Neural cell (in vitro differentiated cells): ENCODE results near the gene PDE4D. TPM values are rescaled to one million over a fixed set of nuclear protein-coding genes. Genes with fewer than 3 reads are reported as not detected.

ENCODE experiments used
- H2AFZ ChIP-seq: fragments of 200-600, 300-800 bp; sonication (generic), shearing (Covaris generic); 2 replicates; pipeline ENCODE4 v1.6.0; 2014; ENCODE audit warnings: low read depth, mild to moderate bottlenecking, antibody characterized with exemption, low read length, moderate library complexity
- H3F3A ChIP-seq: fragments of 200-600 bp; shearing (Covaris generic); 2 replicates; pipeline ENCODE4 v1.6.1; 2016; ENCODE audit warnings: mild to moderate bottlenecking, moderate library complexity, mixed read lengths, antibody characterized with exemption, low read length; ENCODE audit not compliant: insufficient read depth, poor library complexity, severe bottlenecking
- H3K27ac ChIP-seq: fragments of 200-600, 300-800 bp; sonication (generic), shearing (Covaris generic); 2 replicates; pipeline ENCODE4 v1.5.1; 2014; ENCODE audit warnings: mild to moderate bottlenecking, low read length, moderate library complexity
- H3K27me3 ChIP-seq: fragments of 300-800, 200-600 bp; sonication (generic), shearing (Covaris generic); 2 replicates; pipeline ENCODE4 v1.6.0; 2014; ENCODE audit warnings: mild to moderate bottlenecking, low read depth, low read length, moderate library complexity; ENCODE audit not compliant: insufficient read depth
- H3K36me3 ChIP-seq: fragments of 300-800, 200-600 bp; sonication (generic), shearing (Covaris generic); 2 replicates; pipeline ENCODE4 v1.5.1; 2014; ENCODE audit warnings: mild to moderate bottlenecking, antibody characterized with exemption, low read length, moderate library complexity; ENCODE audit not compliant: insufficient read depth
- H3K4me2 ChIP-seq: fragments of 300-800, 200-600 bp; sonication (generic), shearing (Covaris generic); 2 replicates; pipeline ENCODE4 v1.6.0; 2014; ENCODE audit warnings: mild to moderate bottlenecking, low read length
- H3K4me3 ChIP-seq: fragments of 300-800, 200-600 bp; sonication (generic), shearing (Covaris generic); 2 replicates; pipeline ENCODE4 v1.5.1; 2014; ENCODE audit warnings: mild to moderate bottlenecking, low read length, moderate library complexity
- H3K79me2 ChIP-seq: fragments of 200-600 bp; shearing (Covaris generic); replicated peaks from 2 replicates; pipeline ENCODE4 v1.6.0; 2014; ENCODE audit warnings: mild to moderate bottlenecking, low read length, moderate library complexity; ENCODE audit not compliant: insufficient read depth
- H3K9ac ChIP-seq: fragments of 300-800, 200-600 bp; sonication (generic), shearing (Covaris generic); 2 replicates; pipeline ENCODE4 v1.6.1; 2016; ENCODE audit warnings: mild to moderate bottlenecking, low read length, mixed read lengths
- H3K9me2 ChIP-seq: fragments of 200-600 bp; shearing (Covaris generic); 2 replicates; pipeline ENCODE4 v1.6.1; 2016; ENCODE audit warnings: mild to moderate bottlenecking, low read length, mixed read lengths; ENCODE audit not compliant: insufficient read depth
- H3K9me3 ChIP-seq: fragments of 200-600, 300-800 bp; sonication (generic), shearing (Covaris generic); 2 replicates; pipeline ENCODE4 v1.6.1; 2016; ENCODE audit warnings: mild to moderate bottlenecking, mixed run types, low read length, moderate library complexity, mixed read lengths
- H4K20me1 ChIP-seq: fragments of 200-600 bp; shearing (Covaris generic); 2 replicates; pipeline ENCODE4 v1.6.1; 2016; ENCODE audit warnings: mild to moderate bottlenecking, mixed run types; ENCODE audit not compliant: insufficient read depth
- EP300 ChIP-seq: fragments of 450-650 bp; conservative IDR thresholded peaks from 2 replicates; pipeline ENCODE4 v1.6.1; 2014; ENCODE audit warnings: antibody characterized with exemption, mild to moderate bottlenecking, moderate library complexity; ENCODE audit not compliant: poor library complexity, severe bottlenecking
- EZH2 ChIP-seq: fragments of 200-600, 300-800 bp; shearing (Covaris generic), sonication (generic); IDR thresholded peaks from 2 replicates; pipeline ENCODE4 v1.6.1; 2014; ENCODE audit warnings: antibody characterized with exemption, low read length, borderline replicate concordance, mild to moderate bottlenecking; ENCODE audit not compliant: insufficient read depth, poor library complexity, severe bottlenecking
- MXI1 ChIP-seq: fragments of 450-650 bp; conservative IDR thresholded peaks from 2 replicates; pipeline ENCODE4 v1.6.1; 2014; ENCODE audit warnings: antibody characterized with exemption, mild to moderate bottlenecking; ENCODE audit not compliant: poor library complexity, severe bottlenecking
- POLR2AphosphoS5 ChIP-seq: IDR thresholded peaks from 2 replicates; pipeline ENCODE4 v1.6.1; 2012
- RAD21 ChIP-seq: fragments of 450-650 bp; conservative IDR thresholded peaks from 2 replicates; pipeline ENCODE4 v1.6.1; 2014; ENCODE audit warnings: antibody characterized with exemption, mild to moderate bottlenecking, moderate library complexity
- SMC3 ChIP-seq: fragments of 450-650 bp; conservative IDR thresholded peaks from 2 replicates; pipeline ENCODE4 v1.6.1; 2014; ENCODE audit warnings: antibody characterized with exemption, mild to moderate bottlenecking, moderate library complexity; ENCODE audit not compliant: poor library complexity
- TAF1 ChIP-seq: IDR thresholded peaks from 2 replicates; pipeline ENCODE4 v1.6.1; 2012; ENCODE audit warnings: low read depth
- polyA plus RNA-seq: library from polyadenylated mRNA; depleted of rRNA; stranded (reverse); fragments of >200 nt; gene quantifications from 2 replicates; pipeline ENCODE4 v1.2.3, GENCODE V29; 2014
- TF ChIP-seq, protein P1 (sequence below): IDR thresholded peaks from 2 replicates; pipeline ENCODE4 v1.6.1; 2012; ENCODE audit warnings: borderline replicate concordance
- TF ChIP-seq, protein P2 (sequence below): fragments of 450-650 bp; IDR thresholded peaks from 2 replicates; pipeline ENCODE4 v1.5.1; 2014; ENCODE audit warnings: antibody characterized with exemption, mild to moderate bottlenecking, moderate library complexity; ENCODE audit not compliant: poor library complexity, severe bottlenecking

The PDE4D gene
- polyA plus RNA-seq, 1 donor from 2014 or later, result 42.8 TPM

DNA sequence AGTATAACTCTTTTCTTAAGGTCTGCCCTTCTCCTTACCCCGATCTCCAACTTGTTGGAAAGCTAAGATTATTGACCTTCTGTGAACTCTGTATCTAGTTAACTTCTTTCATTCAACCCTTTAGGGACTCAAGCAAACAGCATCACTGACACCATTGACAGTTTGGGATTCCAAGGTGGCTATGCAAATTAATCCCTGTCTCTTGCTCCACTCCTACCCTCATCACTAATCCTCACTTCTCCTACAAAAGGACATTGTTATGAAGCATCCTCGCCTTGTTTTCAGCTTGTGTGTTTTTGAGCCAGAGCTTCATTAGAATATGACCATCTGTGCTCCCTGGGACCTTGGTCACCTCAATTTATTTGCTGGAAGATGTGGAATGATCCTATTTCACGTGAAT, 337.9 kb downstream of the PDE4D start:
- H3K4me2 ChIP-seq, result no peak overlapping the region
- no peaks in the 10 kb centered on the region for H3F3A ChIP-seq
- no peak for TF ChIP-seq EZH2
- TF ChIP-seq TAF1, result no peak
- TF ChIP-seq SMC3, result no peak
- TF ChIP-seq POLR2AphosphoS5, result no peak
- no peak for TF ChIP-seq MXI1
- TF ChIP-seq EP300, result no peak
- TF ChIP-seq, protein P1, sequence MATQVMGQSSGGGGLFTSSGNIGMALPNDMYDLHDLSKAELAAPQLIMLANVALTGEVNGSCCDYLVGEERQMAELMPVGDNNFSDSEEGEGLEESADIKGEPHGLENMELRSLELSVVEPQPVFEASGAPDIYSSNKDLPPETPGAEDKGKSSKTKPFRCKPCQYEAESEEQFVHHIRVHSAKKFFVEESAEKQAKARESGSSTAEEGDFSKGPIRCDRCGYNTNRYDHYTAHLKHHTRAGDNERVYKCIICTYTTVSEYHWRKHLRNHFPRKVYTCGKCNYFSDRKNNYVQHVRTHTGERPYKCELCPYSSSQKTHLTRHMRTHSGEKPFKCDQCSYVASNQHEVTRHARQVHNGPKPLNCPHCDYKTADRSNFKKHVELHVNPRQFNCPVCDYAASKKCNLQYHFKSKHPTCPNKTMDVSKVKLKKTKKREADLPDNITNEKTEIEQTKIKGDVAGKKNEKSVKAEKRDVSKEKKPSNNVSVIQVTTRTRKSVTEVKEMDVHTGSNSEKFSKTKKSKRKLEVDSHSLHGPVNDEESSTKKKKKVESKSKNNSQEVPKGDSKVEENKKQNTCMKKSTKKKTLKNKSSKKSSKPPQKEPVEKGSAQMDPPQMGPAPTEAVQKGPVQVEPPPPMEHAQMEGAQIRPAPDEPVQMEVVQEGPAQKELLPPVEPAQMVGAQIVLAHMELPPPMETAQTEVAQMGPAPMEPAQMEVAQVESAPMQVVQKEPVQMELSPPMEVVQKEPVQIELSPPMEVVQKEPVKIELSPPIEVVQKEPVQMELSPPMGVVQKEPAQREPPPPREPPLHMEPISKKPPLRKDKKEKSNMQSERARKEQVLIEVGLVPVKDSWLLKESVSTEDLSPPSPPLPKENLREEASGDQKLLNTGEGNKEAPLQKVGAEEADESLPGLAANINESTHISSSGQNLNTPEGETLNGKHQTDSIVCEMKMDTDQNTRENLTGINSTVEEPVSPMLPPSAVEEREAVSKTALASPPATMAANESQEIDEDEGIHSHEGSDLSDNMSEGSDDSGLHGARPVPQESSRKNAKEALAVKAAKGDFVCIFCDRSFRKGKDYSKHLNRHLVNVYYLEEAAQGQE, result no peak
- TF ChIP-seq RAD21, result no peak
- TF ChIP-seq, protein P2, sequence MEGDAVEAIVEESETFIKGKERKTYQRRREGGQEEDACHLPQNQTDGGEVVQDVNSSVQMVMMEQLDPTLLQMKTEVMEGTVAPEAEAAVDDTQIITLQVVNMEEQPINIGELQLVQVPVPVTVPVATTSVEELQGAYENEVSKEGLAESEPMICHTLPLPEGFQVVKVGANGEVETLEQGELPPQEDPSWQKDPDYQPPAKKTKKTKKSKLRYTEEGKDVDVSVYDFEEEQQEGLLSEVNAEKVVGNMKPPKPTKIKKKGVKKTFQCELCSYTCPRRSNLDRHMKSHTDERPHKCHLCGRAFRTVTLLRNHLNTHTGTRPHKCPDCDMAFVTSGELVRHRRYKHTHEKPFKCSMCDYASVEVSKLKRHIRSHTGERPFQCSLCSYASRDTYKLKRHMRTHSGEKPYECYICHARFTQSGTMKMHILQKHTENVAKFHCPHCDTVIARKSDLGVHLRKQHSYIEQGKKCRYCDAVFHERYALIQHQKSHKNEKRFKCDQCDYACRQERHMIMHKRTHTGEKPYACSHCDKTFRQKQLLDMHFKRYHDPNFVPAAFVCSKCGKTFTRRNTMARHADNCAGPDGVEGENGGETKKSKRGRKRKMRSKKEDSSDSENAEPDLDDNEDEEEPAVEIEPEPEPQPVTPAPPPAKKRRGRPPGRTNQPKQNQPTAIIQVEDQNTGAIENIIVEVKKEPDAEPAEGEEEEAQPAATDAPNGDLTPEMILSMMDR, result no peak
- H3K9me2 ChIP-seq, result no peaks in the 10 kb centered on the region
- no peaks in the 10 kb centered on the region for H3K9me3 ChIP-seq
- H3K79me2 ChIP-seq, result no peaks in the 10 kb centered on the region
- no peaks in the 10 kb centered on the region for H4K20me1 ChIP-seq
- no peaks in the 10 kb centered on the region for H3K36me3 ChIP-seq
- no peaks in the 10 kb centered on the region for H3K27me3 ChIP-seq
- H3K27ac ChIP-seq, result no peak overlapping the region
- no peak overlapping the region for H3K4me3 ChIP-seq
- H3K9ac ChIP-seq, result no peak overlapping the region
- H2AFZ ChIP-seq, result no peak overlapping the region

DNA sequence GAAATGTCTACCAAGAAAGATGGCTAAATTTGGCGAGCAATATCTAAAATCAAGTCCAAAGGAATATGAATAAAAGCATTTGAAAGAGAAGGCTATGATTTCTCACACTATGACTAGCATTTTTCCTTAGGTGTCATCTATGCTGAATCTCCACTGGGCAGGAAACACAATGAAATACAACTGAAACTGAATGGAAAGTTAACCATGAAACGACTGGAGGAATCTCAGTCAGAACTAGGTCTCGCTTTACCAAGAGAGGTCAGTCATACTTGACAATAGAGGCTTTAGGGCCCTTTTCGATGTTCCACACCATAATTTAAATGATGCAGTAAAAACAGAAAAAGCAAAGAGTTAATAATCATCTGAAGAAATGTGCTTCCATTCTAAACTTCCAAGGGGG, 339.0 kb downstream of the PDE4D start:
- no peaks in the 10 kb centered on the region for H3K27me3 ChIP-seq
- no peak overlapping the region for H3K4me2 ChIP-seq
- H2AFZ ChIP-seq, result no peak overlapping the region
- no peaks in the 10 kb centered on the region for H3F3A ChIP-seq
- H3K36me3 ChIP-seq, result no peaks in the 10 kb centered on the region
- no peak overlapping the region for H3K9ac ChIP-seq
- H3K9me2 ChIP-seq, result no peaks in the 10 kb centered on the region
- H4K20me1 ChIP-seq, result no peaks in the 10 kb centered on the region
- H3K79me2 ChIP-seq, result no peaks in the 10 kb centered on the region
- no peaks in the 10 kb centered on the region for H3K9me3 ChIP-seq
- no peak overlapping the region for H3K27ac ChIP-seq
- TF ChIP-seq RAD21, result no peak
- no peak for TF ChIP-seq EP300
- no peak for TF ChIP-seq TAF1
- no peak overlapping the region for H3K4me3 ChIP-seq

DNA sequence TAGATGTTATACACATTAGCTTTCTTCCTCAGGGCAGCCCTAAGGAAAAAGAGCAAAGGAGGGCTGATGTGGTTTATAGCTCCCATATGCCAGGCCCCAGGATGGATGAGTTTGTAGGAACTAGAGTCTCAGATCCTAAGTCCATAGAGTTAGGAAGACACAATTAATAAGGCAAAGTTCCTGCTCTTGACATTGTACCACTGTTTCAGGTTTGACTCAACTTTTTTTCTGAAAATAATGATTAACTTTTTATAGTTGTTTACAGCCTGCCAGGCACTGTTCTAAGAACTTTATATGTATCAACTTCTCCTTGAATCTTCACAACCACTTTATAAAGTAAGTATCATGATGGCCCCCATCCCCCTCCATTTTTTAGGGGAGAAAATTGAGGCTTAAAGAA, 339.5 kb downstream of the PDE4D start:
- H4K20me1 ChIP-seq, result no peaks in the 10 kb centered on the region
- H3K79me2 ChIP-seq, result no peaks in the 10 kb centered on the region
- no peak overlapping the region for H3K4me2 ChIP-seq
- no peaks in the 10 kb centered on the region for H3K27me3 ChIP-seq
- no peak overlapping the region for H3K4me3 ChIP-seq
- no peak overlapping the region for H3K9ac ChIP-seq
- H2AFZ ChIP-seq, result no peak overlapping the region
- TF ChIP-seq, protein P2, result no peak
- no peaks in the 10 kb centered on the region for H3K36me3 ChIP-seq
- H3F3A ChIP-seq, result no peaks in the 10 kb centered on the region
- no peaks in the 10 kb centered on the region for H3K9me3 ChIP-seq
- H3K9me2 ChIP-seq, result no peaks in the 10 kb centered on the region
- H3K27ac ChIP-seq, result no peak overlapping the region
